ENCODE results near the gene ELFN1.

GRCh38 chr7:1794888-1795542 is 124.9 kb downstream of the ELFN1 start:
- TF ChIP-seq CTCF (IDR thresholded peaks at IDR 0.05) = no peak
- no peak for TF ChIP-seq EP300 (IDR thresholded peaks at IDR 0.05)
- no peak for TF ChIP-seq POLR2A (IDR thresholded peaks at IDR 0.05)
- no peak for TF ChIP-seq POLR2AphosphoS5 (IDR thresholded peaks at IDR 0.05)
